ENCODE data around the gene SIX1.

The SIX1 gene

DNA sequence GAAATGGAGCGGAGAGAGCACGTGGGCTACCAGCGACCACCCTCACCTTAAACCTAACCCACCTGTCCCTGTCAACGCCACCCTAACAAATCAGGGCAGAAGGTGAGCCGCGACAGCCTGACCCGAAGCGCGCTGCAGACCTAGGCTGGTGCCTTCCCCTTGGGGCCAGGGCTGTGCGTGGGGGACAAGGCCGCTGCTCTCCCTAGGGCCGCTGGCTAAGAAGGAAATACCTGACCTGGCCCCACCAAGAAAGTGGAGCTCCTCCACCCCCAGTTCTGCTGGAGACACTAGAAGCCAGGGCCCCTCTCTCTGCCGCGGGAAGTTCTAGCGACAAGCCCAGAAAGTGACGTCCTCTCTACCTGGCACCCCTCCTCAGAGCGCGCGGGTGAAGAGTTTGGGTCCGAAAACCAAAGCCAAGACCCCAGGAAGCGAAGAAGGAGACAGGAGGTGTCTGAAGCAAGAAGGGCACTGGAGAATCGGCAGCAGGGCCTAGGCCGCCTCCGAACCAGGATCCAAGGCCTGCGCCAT lies 7.5 kb downstream of the SIX1 start:
- DNase-seq = no peak

DNA sequence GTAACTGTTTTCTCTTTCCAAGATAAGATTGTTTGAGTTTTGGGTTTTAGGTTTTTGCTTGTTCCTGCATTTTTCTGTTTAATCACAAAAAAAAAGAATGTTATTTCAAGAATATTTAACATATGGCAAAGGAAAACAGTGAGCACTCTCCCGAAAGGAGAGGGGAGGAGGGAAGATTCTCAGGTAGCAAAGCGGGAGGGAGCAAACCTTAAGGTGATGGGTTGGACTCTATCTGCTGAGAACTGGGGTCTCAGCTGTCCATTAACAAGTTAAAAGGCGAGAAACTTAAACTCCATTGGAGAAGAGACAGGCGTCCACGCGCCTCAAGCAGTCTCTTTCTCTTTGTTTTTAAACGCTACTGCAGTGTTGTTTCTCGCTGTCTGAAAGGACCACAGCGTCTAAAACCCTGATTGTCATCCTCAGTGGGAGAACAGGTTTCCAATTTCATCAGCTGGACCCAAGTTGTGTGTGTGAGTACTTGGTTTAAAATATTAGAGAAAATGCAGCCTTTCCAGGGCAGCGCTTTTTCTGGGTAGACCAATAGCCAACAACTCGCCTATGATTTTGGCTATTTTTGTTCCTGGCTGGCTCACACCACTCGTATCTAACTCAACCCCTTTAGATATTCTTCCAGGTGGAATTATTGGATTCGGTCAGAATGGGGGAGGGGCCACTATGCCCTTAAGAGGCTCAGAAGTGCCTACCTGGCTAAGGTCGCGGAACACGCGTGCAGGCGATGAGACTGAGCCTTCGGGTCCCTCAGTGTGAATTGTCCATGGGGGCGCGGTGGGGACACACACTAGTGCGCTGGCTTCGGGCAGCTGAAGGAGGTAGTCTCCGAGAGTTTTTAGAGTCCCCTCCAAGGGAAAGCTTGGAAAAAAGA lies 8.2 kb downstream of the SIX1 start:
- DNase-seq = no peak

GRCh38 chr14:60639674-60640073 lies 9.6 kb downstream of the SIX1 start:
- DNase-seq = no peak

DNA sequence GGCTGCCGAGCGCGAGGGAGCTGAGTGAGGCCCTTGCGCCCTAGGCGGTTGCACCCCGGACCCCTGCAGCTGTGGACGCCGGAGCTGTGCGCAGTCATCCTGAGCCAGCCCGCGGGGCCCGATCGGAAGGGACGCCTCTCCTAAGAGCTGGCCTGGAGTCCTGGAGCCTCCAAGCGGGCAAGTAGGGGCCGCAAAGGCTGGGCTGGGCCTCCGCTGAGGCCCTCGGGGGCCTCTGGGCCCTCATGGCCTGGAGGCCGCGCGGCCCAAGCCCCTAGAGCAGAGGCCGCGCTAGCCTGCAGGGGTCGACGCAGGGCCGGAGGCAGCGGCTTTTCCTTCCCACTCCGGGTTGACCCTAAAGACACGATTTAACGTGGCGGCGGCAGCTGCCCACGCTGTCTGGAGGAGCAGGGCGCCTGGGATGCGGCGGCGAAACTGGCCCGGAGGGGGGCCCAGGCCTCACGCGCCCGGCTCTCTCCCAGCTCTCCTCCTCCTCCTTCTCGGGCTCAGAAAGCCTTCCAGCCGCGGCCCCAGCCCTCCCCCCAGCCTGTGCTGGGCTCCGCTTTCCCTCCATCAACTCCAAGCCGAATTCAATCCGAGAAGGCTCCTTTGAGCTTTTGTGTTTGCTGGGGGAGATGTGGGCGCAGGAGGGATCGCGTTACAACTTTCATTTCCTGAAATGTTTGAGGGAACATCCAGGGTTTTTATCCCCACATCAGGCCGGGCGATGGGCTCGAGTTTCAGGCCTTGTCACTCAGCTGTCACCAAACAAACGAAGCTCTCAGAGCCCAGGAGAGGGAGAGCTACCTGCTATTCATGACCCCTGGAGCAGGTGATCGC lies 11.6 kb downstream of the SIX1 start:
- DNase-seq = no peak

- no peak for DNase-seq
Measured at GRCh38 chr14:60636879-60637478, 12.3 kb downstream of the SIX1 start.

DNA sequence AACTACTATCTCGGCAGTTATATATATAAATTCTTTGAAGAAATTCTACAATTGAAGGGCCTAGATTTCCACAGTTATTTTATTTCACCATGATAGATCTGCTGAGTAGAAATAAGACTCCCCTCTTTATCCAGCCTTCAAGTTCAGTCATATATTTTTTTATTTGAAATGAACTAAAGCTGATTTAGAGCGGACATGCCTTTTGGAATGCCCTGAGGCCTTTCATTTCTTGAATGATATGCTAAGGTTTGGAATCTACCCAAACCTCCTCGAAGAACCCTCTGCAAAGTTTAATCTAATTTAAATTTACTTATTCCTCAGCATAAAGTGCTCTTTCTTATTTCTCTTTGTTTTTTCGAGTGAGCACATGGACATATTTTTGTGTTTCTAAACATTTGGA lies 15.1 kb downstream of the SIX1 start:
- no peak for DNase-seq

DNA sequence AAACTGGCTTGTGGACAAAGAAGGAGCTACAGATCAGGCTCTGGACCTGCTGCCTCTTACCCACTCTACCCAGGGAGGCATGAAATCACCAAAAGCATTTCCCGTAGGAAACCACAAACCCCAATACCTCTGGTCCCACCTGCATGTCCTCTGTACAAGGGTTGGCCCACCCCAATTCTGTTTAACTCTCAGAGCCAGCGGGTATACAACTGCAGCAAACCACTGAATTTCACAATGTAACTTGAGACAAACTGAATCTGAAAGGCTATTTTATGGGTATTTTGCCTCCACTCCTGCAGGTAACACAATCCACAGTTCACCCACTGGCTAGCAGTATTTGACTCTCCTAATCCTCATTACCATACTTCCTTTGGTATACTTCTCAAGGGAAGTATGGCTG lies 16.5 kb downstream of the SIX1 start:
- DNase-seq = no peak

DNA sequence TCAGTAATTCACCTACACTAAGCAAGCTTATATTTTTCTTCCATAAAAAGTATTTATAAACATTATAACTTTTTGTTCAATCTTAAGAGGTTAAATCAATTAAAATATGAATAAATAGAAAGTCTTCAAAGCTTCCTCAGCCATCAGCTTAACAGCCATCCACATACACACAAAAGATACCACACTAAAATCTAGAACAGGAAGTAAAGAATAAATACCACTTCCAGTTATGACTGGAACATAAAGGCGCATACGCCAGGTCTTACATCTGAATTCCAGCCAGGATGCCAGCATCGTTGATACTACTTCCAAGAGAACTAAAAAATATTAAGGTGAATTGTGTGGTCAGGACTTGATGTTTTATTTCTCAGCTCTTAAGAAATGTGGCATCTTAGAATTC lies 17.0 kb downstream of the SIX1 start:
- DNase-seq = no peak

DNA sequence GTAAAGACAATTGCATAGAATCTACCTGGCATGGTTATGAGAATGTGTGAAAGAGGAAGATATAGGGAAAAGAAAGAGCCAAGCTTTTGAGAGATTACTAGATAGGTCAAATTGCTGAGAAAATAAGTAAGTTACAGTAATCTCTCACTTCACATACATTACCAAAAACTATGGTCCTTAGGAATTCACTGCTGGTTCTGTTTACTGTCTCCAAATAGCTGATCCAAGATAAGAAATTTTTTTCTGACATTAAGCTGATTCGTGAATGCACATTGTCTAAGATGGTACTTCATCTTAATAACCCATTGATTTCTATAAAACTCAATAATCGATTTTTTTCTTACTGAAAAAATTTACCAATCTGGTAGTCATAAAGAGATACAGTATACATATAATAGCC lies 17.4 kb downstream of the SIX1 start:
- DNase-seq = no peak

GRCh38 chr14:60630129-60630528 lies 19.1 kb downstream of the SIX1 start:
- DNase-seq = no peak

GRCh38 chr14:60628892-60629291 lies 20.4 kb downstream of the SIX1 start:
- no peak for DNase-seq

- DNase-seq = no peak
Measured at GRCh38 chr14:60622917-60623257, 26.4 kb downstream of the SIX1 start.

DNA sequence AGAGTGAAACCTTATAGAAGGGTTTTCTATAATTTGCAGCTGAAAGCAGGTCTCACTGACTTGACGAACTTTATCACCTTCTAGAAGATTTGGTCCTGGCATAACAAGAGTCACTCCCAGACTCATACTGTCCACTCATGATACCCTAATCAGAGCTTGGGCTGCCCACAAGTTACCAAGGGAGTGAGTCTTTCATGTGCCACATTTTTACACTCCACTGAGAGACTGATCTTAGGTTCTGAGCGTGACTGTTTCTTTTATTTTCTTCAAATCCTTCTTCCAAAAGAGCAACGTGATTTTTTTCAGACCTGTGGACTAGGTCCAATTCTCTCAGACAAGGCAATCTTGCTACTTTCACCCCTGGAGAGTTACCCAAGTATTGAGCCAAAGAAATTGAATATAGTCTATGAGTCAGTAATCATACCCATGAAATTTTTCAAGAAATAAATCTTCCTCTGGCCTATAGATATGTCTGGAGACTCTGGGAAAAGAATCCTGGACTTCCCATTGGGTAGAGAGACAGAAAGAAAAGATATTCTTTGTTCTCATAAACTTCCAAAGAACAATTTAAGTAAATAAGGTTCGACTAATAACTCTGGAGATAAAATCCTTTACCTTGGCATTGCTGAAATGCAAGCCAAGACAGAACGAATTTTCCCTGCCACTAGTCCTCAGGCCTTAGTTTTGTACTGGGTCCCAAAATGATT lies 26.9 kb downstream of the SIX1 start:
- no peak for DNase-seq

GRCh38 chr14:60621386-60621785 lies 27.9 kb downstream of the SIX1 start:
- no peak for DNase-seq

DNA sequence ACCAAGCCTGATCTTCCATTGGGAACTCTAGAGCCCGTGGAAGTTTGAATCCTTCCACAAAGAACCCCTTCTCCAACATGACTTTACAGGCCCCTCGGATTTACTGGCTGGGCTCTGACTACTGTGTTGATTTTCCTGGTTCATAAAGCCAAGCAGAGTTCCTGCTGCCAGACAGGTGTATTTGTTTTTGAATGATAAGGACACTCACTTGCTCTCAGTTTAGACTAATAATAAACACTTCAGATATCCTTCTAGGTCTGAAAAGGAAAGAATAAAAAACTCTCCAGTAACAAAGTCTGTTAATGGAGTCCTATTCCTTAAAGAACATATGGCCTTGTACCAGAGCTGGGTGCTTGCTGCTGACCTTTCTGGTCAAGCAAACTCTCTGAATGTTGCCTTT lies 31.0 kb downstream of the SIX1 start:
- no peak for DNase-seq

DNA sequence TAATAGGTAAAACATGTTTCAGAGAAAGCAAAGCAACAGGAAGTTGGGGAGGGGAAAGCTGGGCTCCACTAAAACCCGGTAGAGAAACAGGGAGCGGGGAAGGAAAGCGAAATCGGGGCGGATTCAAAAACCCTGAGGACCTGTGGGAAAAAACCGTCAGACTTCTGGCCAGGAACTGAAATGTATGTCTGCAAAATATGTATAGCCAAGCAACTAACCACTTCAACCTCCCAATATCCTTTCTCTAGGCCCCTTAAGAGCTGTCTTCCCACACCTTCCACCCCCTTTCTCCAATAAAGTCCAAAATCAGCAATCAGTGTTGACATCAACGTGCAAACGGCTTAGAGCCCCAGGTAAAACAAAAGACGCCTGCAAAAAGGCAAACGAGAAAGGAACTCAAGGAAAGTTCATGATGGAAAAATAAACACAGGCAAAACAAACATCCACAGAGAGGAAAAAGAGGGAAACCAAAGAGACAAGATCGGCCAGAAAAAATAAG lies 32.8 kb downstream of the SIX1 start:
- peak; percentile 43 for DNase-seq

DNA sequence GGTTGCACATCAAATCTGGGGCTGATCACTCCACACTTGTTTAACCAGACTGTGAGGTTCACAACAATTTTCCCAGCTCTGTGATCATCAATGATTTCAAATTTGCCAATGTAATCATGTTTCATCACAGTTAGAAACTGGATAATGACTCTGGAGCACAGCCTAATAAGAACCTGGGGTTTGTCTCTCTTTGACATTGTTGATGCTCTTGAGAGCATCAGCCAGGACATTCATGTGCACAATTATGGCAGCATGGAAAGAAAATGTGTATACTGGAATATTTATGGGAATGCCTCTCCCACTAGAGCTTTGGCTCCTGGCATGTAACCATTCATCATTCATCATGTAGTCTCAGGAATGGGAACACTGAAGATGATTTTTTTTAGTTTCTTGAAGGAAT lies 47.0 kb downstream of the SIX1 start:
- DNase-seq = no peak

GRCh38 chr14:60599727-60600126 lies 49.5 kb downstream of the SIX1 start:
- no peak for DNase-seq

- no peak for DNase-seq
Measured at GRCh38 chr14:60596139-60596538, 53.1 kb downstream of the SIX1 start.

GRCh38 chr14:60594062-60594461 lies 55.2 kb downstream of the SIX1 start:
- no peak for DNase-seq
